HG02884 (cell line): ENCODE measurements around the gene RTBDN.

ENCODE experiments used
- ATAC-seq: cut with Tn5 transposase; IDR thresholded peaks from one replicate; pipeline ENCODE4 v1.9.1; 2021; ENCODE audit warnings: mild to moderate bottlenecking, moderate library complexity; ENCODE audit not compliant: unreplicated experiment

RTBDN gene

DNA sequence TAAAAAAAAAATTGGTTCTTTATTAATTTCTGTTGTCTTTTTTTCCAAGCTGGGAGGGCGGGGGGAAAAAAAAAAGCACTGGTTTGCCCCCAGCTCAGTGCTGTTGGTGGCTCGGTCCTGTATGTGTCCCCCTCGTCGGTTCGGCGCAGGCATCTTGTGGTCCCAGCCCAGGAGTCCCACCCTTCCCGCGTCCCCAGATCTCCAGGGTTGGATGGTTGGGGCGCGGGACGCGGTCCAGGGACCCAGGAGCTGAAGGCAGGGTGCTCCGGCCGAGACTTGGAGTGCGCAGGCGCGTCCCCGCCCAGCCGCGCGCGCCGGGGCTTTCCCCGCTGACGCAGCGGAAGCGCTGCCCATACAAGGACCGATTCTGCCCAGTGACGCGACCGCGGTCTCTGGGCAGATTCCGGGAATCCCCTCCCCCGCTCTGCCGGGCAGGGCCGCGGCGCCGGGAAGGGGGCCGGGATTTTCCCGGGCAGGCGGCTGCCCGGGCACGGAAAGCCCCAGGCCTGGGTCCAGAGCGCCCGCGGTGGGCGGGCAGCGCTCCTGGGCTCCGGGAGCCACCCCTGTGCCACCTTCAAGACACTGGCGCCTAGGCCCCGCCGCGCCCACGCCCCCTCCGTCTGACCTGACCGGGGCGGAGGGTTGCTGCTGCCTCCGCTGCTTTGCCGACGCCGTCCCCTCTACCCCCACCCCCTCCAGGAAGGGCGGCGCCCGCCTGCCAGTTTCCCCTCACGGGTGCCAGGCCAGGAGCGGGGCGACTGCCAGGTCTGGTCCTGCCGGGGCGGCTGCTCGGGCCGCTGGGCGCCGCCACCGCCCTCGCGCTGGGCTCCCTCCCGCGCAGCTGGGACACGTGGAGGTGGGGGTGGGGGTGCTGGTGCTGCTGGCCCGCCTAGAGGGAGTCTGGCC is 40.8 kb downstream of the RTBDN start:
- no peak for ATAC-seq

GRCh38 chr19:12792853-12793289 is 41.5 kb downstream of the RTBDN start:
- ATAC-seq, result no peak

- ATAC-seq, result no peak
Observed at GRCh38 chr19:12792051-12792852, 42.1 kb downstream of the RTBDN start.

- no peak for ATAC-seq
Observed at GRCh38 chr19:12791345-12792050, 42.9 kb downstream of the RTBDN start, which contains the start of gene JUNB. Gene JUNB, plus strand, starts transcription at chr19:12791486. Its CDS starts 286 bp downstream, at chr19:12791772.

DNA sequence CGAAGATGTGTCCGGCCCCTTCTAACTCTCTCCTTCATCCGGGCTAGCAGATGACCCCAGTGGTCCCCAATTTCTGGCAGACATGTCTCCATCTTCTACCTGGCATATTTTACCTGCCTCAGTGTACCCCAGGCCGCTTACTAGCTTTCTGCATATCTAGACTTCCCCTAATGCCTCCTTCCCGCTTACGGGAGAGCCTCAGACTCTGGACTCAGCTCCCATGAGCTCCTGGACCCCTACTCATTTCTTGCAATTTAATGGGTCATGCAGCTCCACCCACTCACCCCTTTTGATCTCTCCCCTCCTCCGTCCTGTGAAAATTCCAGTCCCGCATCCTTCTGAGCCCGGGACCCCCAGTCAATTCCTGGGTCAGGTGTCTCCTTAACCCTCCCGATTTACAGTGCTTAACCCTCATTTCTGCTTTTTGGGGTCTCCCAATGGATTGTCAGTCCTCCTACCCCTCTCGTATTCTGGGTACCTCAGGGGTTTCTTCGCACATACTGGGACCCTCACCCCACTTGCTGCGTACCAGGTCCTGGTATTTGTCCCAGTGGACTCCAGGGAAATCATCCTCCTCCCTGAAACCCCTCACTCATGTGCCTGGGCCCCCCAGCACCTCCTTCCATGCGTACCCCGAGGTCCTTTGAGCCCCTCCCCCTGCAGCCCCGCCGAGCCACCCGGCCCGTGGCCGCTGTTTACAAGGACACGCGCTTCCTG is 43.6 kb downstream of the RTBDN start:
- no peak for ATAC-seq

DNA sequence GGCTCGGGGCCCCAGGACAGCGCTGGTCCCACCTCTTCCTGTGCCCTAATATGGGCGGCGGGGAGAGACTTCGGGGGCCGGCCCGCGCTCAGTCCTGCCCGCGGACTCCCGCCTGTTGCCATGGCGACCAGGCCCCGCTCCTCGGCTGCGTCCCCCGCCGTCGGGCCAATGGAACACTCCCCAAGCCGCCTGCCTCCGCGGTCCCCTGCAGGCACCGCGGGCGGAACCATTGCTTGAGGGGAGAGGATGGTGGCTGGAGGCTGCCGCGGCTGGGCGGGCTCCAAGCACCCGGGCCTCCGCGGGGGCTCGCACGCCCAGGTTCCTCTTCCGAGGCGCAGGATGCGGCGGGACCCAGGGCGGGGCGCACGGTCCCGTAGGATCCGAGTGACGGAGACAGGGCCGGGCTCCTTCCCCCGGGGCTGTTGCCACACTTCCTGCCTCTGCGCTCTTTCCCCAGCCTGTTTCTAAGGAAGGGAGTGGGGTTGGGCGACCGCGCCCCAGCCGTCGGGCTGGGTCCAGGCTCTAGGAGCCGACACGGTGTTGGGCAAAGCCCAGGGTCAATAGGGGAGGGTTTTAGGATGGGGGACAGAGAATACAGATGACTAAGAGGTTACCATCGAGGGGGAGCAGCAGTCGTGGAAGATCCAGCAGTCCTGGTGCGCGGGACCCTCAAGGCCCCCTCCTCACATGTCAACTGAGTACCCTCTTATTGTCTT is 44.3 kb downstream of the RTBDN start:
- peak; percentile 44 for ATAC-seq

DNA sequence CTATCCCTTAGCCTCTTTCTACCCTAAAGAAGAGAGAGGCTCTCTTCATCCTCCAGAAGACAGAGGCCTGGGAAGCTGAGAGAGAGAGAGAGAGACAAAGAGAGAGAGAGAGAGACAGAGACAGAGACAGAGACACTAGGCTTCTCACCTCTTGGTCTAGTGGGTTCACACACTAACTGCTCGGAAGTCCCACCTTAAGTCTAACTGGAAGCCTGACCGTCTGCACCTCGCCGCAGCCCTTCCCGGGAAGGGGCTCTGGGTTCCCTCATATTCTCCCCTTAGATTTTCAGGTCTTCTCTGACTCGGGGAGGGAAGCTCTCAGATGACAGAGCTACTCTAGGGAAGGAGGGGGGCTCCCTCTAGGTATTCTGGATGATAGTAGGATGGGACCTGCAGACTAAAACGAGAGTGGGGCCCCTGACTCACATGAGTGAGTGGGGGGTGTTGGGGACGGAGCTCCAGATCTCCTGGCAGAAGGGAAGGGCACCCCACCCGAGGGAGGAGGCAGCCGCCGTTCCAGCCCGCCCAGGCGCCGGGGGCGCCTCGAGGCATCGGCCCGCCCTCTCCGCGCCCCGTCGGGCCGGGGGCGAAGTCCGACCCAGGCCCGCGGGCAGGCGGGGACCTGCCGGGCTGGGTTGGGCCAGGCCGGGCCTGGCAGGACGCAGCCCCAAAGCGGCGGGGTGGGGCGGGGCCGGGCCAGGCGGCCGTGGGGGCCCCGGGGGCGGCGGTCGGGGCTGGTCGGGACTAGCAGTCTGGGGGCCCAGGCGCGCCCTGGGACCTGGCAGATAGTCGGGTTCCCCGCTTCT is 45.1 kb downstream of the RTBDN start:
- no peak for ATAC-seq

GRCh38 chr19:12788682-12789097 is 45.7 kb downstream of the RTBDN start:
- no peak for ATAC-seq

GRCh38 chr19:12788042-12788681 is 46.2 kb downstream of the RTBDN start:
- no peak for ATAC-seq

DNA sequence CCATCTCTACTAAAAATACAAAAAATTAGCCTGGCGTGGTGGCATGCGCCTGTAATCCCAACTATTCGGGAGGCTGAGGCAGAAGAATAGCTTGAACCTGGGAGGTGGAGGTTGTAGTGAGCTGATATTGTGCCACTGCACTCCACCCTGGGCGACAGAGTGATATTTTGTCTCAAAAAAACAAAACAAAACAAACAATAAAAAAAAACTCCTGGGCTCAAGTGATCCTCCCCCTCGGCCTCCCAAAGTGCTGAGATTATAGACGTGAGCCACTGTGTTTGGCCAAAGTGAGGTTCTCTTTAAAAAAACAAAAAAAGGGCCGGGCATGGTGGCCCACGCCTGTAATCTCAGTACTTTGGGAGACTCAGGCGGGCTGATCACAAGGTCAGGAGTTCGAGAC is 46.9 kb downstream of the RTBDN start:
- no peak for ATAC-seq

DNA sequence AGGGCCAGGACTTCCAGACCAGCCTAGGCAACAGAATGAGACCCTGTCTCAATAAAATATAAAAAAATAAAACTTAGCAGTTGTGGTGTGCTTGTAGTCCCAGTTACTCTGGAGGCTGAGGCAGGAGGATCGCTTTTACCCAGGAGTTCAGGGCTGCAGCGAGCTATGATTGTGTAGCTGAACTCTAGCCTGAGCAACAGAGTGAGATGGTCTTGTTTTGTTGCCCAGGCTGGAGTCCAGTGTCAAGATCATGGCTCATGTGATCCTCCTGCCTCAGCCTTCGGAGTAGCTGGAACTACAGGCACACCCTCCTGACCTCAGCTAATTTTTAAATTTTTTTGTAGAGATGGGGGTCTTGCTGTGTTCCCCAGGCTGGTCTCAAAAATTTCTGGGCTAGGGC is 47.4 kb downstream of the RTBDN start:
- ATAC-seq, result no peak

DNA sequence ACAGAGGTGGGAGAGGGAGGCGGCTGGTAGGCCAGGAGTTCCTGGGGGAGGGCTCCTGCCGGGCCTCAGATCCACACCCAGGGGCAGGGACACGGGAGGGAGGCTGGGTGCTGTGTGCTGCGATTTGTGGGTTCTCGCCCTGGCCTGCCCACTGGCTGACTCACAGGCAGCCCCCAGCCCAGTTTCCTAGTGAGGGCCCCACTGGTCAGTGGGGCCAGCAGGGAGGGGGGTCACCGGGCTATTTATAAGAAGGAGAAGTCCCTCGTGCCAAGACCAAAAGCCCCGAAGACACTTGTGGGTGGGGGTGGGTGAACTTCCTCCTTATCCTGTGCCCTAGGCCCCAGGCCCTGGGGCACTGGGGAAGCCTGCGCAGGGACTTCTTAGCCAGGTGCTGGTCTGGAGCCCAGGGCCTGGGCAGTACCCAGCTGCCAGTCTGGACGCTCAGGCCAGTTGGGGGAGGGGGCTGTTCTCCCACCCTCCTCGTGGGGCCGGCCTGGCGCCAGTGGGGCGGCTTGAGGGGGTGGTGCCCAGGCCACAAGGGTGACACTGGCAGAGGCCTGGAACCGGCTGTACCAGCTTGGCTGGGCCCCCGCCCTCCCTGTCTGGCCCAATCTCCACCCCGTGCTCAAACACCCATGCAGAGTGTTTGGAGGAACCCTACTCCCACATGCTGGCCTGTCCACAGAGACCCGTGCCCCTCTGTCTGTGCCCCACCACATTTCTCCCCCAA is 48.1 kb downstream of the RTBDN start:
- no peak for ATAC-seq

- ATAC-seq, result no peak
Observed at GRCh38 chr19:12785431-12786031, 48.8 kb downstream of the RTBDN start.

GRCh38 chr19:12784871-12785430 is 49.4 kb downstream of the RTBDN start:
- ATAC-seq, result no peak

- ATAC-seq, result no peak
Observed at GRCh38 chr19:12784394-12784870, 49.9 kb downstream of the RTBDN start.

- ATAC-seq, result no peak
Observed at GRCh38 chr19:12783849-12784393, 50.5 kb downstream of the RTBDN start.
